Measurements from ENCODE around the gene THSD7B. TPM values are rescaled to one million over a fixed set of nuclear protein-coding genes. Genes with fewer than 3 reads are reported as not detected.

The THSD7B gene
- total RNA-seq, 1 donor from 2014 or later, result 9.8 TPM

DNA sequence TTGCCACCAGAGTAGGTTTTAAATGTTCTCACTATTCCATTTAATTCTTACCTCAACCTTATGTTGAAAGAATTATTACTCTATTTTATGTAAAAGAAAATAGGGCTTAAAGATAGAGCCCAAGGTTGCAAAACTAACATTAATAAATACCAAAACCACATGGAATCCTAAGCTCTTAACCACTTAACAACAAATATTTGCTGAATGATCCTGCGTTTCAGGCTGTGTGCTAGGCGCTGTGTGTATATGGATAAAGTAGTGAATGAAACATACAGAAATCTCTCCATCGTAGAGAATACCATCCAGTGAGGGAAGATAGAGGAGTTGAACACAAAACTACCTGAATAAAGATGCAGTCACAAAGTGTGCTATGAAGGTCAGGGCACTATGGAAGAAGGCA is 485.1 kb downstream of the THSD7B start:
- H3K4me1 Mint-ChIP-seq (ENCODE audit: unreplicated experiment), result no peaks in the 10 kb centered on the region

GRCh38 chr2:137251045-137251444 is 485.7 kb downstream of the THSD7B start:
- H3K27me3 Mint-ChIP-seq, result no peaks in the 10 kb centered on the region
- no peaks in the 10 kb centered on the region for H3K9me3 Mint-ChIP-seq
- H3K4me1 Mint-ChIP-seq (ENCODE audit: unreplicated experiment), result no peaks in the 10 kb centered on the region
- no peak for DNase-seq (ENCODE audit: extremely low spot score, unreplicated experiment)
- no peak for TF ChIP-seq CTCF (conservative IDR thresholded peaks at IDR 0.05)
- H3K27ac Mint-ChIP-seq, result no peak overlapping the region
- no peaks in the 10 kb centered on the region for H3K36me3 Mint-ChIP-seq
- H3K4me3 Mint-ChIP-seq, result no peak overlapping the region

More for the DNA sequence above, 485.1 kb downstream of the THSD7B start:
- Mint-ChIP-seq H3K4me3 (no peak overlapping the region), H3K9me3 (no peaks in the 10 kb centered on the region), H3K27ac (no peak overlapping the region), H3K27me3 (no peaks in the 10 kb centered on the region), H3K36me3 (no peaks in the 10 kb centered on the region)
- TF ChIP-seq CTCF (conservative IDR thresholded peaks at IDR 0.05), result no peak
- no peak for DNase-seq (ENCODE audit: extremely low spot score, unreplicated experiment)

GRCh38 chr2:137252934-137253333 is 487.6 kb downstream of the THSD7B start:
- H3K27ac Mint-ChIP-seq, result no peak overlapping the region
- H3K9me3 Mint-ChIP-seq, result no peaks in the 10 kb centered on the region
- no peak overlapping the region for H3K4me3 Mint-ChIP-seq
- no peaks in the 10 kb centered on the region for H3K4me1 Mint-ChIP-seq (ENCODE audit: unreplicated experiment)
- no peaks in the 10 kb centered on the region for H3K36me3 Mint-ChIP-seq
- TF ChIP-seq CTCF (conservative IDR thresholded peaks at IDR 0.05), result no peak
- DNase-seq (ENCODE audit: extremely low spot score, unreplicated experiment), result no peak
- no peaks in the 10 kb centered on the region for H3K27me3 Mint-ChIP-seq

DNA sequence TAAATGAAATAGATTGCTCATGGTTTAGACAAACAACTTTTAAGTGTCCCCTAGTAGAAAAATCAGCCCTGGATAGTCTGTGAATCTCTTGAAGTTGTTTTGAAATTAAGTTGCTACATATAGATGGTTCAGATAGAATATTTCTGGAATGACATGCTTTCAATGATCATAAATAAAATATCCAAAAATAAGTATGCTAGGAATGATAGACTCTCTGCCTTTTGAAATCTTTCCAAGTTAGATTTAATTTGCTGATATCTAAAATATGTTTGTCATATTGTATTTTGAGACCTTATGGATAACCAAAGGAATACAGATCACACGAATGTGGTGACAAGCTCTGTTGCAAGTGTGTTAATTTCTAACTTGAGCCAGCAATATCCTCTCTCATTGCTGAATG is 488.7 kb downstream of the THSD7B start:
- no peaks in the 10 kb centered on the region for H3K4me1 Mint-ChIP-seq (ENCODE audit: unreplicated experiment)
- no peaks in the 10 kb centered on the region for H3K27me3 Mint-ChIP-seq
- no peaks in the 10 kb centered on the region for H3K9me3 Mint-ChIP-seq
- DNase-seq (ENCODE audit: extremely low spot score, unreplicated experiment), result no peak
- TF ChIP-seq CTCF (conservative IDR thresholded peaks at IDR 0.05), result no peak
- H3K36me3 Mint-ChIP-seq, result no peaks in the 10 kb centered on the region
- H3K4me3 Mint-ChIP-seq, result no peak overlapping the region
- no peak overlapping the region for H3K27ac Mint-ChIP-seq

GRCh38 chr2:137255345-137255744 is 490.0 kb downstream of the THSD7B start:
- Mint-ChIP-seq H3K4me1 (ENCODE audit: unreplicated experiment) (no peaks in the 10 kb centered on the region), H3K4me3 (no peak overlapping the region), H3K27ac (no peak overlapping the region), H3K27me3 (no peaks in the 10 kb centered on the region), H3K36me3 (no peaks in the 10 kb centered on the region), H3K9me3 (no peaks in the 10 kb centered on the region)
- DNase-seq (ENCODE audit: extremely low spot score, unreplicated experiment), result no peak
- TF ChIP-seq CTCF (conservative IDR thresholded peaks at IDR 0.05), result no peak

DNA sequence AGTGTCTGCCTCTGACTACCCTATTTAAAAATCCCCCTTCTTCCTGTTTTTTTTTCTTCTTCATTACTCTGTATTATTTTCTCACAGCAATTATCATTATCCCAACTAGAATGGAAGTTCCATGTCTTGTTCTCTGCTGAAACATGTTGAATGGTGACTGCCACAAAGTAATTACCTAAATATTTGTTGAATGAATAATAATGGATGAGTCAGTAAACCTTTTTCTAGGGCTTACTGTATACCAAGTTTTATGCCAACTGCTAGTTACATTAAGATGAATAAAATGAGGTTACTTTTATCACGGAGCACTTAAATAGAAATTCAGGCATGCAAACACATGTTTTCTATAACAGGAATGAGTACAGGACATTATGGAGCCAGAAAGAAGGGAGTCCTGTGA is 490.6 kb downstream of the THSD7B start:
- no peaks in the 10 kb centered on the region for H3K36me3 Mint-ChIP-seq
- TF ChIP-seq CTCF (conservative IDR thresholded peaks at IDR 0.05), result no peak
- no peak overlapping the region for H3K27ac Mint-ChIP-seq
- H3K4me3 Mint-ChIP-seq, result no peak overlapping the region
- no peaks in the 10 kb centered on the region for H3K27me3 Mint-ChIP-seq
- H3K9me3 Mint-ChIP-seq, result no peaks in the 10 kb centered on the region
- no peak for DNase-seq (ENCODE audit: extremely low spot score, unreplicated experiment)
- H3K4me1 Mint-ChIP-seq (ENCODE audit: unreplicated experiment), result no peaks in the 10 kb centered on the region

All from type B pancreatic cell (in vitro differentiated cells).